PC-9 (cell line): ENCODE measurements around the gene LMLN. TPM values are rescaled to one million over a fixed set of nuclear protein-coding genes. Genes with fewer than 3 reads are reported as not detected.
"Not testable (repeated sequence)": the region's sequence is repeated elsewhere in the genome, so short reads cannot be mapped to it uniquely, and the experiment has no call there.

Source experiments
- BruUV-seq: library from RNA; stranded (reverse); fragments of 400-500 nt; replicated peaks from 2 replicates; lab custom pipeline; 2021; lab: Mats Ljungman, UMichigan
- CTCF ChIA-PET: fragments of 300-600 bp; sonication (Branson Sonifier 250); formaldehyde crosslinking; loops from one replicate; lab custom pipeline; 2022; ENCODE audit warnings: antibody characterized with exemption; lab: Charles Lee
- POLR2A ChIA-PET: fragments of 300-600 bp; sonication (Branson Sonifier 250); formaldehyde crosslinking; loops from one replicate; lab custom pipeline; 2022; ENCODE audit warnings: antibody characterized with exemption; ENCODE audit not compliant: unreplicated experiment; lab: Charles Lee
- DNase-seq, 2 experiments: peaks; one replicate each; pipeline versions ENCODE4 v3.0.0 to v3.0.0-alpha.2; 2015 to 2022; ENCODE audit warnings: mixed read lengths in 1 of 2
- H2AFZ ChIP-seq: fragments of 200-600 bp; sonication (generic); 2 replicates; pipeline ENCODE4 v1.8.1; 2017; ENCODE audit warnings: antibody characterized with exemption
- H3F3A ChIP-seq: fragments of 200-600 bp; sonication (generic); 2 replicates; pipeline ENCODE4 v1.8.1; 2017; ENCODE audit warnings: antibody characterized with exemption, mild to moderate bottlenecking, low read depth; ENCODE audit not compliant: insufficient read depth
- H3K27ac ChIP-seq: fragments of 200-600 bp; sonication (generic); 2 replicates; pipeline ENCODE4 v1.6.1; 2016; ENCODE audit warnings: mixed run types
- H3K27me3 ChIP-seq: fragments of 200-600 bp; sonication (generic); 2 replicates; pipeline ENCODE4 v1.6.1; 2016; ENCODE audit warnings: low read depth, mixed run types; ENCODE audit not compliant: insufficient read depth
- H3K36me3 ChIP-seq: fragments of 200-600 bp; sonication (generic); 2 replicates; pipeline ENCODE4 v1.6.1; 2016; ENCODE audit warnings: low read depth, mixed run types
- H3K4me1 ChIP-seq: fragments of 200-600 bp; sonication (generic); replicated peaks from 2 replicates; pipeline ENCODE4 v1.6.1; 2016; ENCODE audit warnings: mixed run types; ENCODE audit not compliant: insufficient read depth
- H3K4me2 ChIP-seq: fragments of 200-600 bp; sonication (generic); 2 replicates; pipeline ENCODE4 v1.6.1; 2017; ENCODE audit warnings: mixed run types
- H3K4me3 ChIP-seq: fragments of 200-600 bp; sonication (generic); 2 replicates; pipeline ENCODE4 v1.6.1; 2016; ENCODE audit warnings: mixed run types
- H3K79me2 ChIP-seq: fragments of 200-600 bp; sonication (generic); 2 replicates; pipeline ENCODE4 v1.6.1; 2017; ENCODE audit warnings: low read depth, mixed run types
- H3K9me2 ChIP-seq: fragments of 200-600 bp; sonication (generic); 2 replicates; pipeline ENCODE4 v1.8.1; 2017; ENCODE audit warnings: mild to moderate bottlenecking; ENCODE audit not compliant: insufficient read depth
- H3K9me3 ChIP-seq: fragments of 200-600 bp; sonication (generic); 2 replicates; pipeline ENCODE4 v1.8.1; 2016; ENCODE audit warnings: low read depth; ENCODE audit not compliant: insufficient read depth
- H4K20me1 ChIP-seq: fragments of 200-600 bp; sonication (generic); 2 replicates; pipeline ENCODE4 v1.8.1; 2017; ENCODE audit not compliant: insufficient read depth
- CTCF ChIP-seq: fragments of 200-600 bp; sonication (generic); conservative IDR thresholded peaks from 2 replicates; pipeline ENCODE4 v1.6.1; 2017; ENCODE audit warnings: mixed run types, antibody characterized with exemption, mild to moderate bottlenecking, moderate library complexity
- EZH2 ChIP-seq: fragments of 200-600 bp; sonication (generic); IDR thresholded peaks from 2 replicates; pipeline ENCODE4 v1.8.0; 2017; ENCODE audit warnings: antibody characterized with exemption, low read depth
- intact Hi-C: fragments of 100-400 bp; cut with micrococcal nuclease; formaldehyde crosslinking; loops from one replicate; pipeline ENCODE4 v1.10.0; 2022; ENCODE audit not compliant: unreplicated experiment
- total RNA-seq: library from RNA; stranded (reverse); gene quantifications from 2 replicates; pipeline ENCODE4 v1.2.3, GENCODE V29; 2021

The LMLN gene
- total RNA-seq, 1 experiment from 2014 or later, result 21.1 TPM

- no peaks in the 10 kb centered on the region for H3K9me3 ChIP-seq
- H3K79me2 ChIP-seq, result no peaks in the 10 kb centered on the region
- no peaks in the 10 kb centered on the region for H3K36me3 ChIP-seq
- no peaks in the 10 kb centered on the region for H3K9me2 ChIP-seq
- DNase-seq, result no peak
- H2AFZ ChIP-seq, result no peak overlapping the region
- TF ChIP-seq EZH2 (no peak), CTCF (no peak)
- H3K27ac ChIP-seq, result no peak overlapping the region
- no peaks in the 10 kb centered on the region for H3K27me3 ChIP-seq
- POLR2A ChIA-PET, result no interaction called here
- H3K4me3 ChIP-seq, result no peak overlapping the region
- BruUV-seq, result no TSS peak
- H3K4me2 ChIP-seq, result no peak overlapping the region
- H3K4me1 ChIP-seq, result no peaks in the 10 kb centered on the region
- CTCF ChIA-PET, result no interaction called here
- H4K20me1 ChIP-seq, result no peaks in the 10 kb centered on the region
- intact Hi-C loops, result no loop called here
- H3F3A ChIP-seq, result no peaks in the 10 kb centered on the region
Measured at GRCh38 chr3:198051836-198052235, 91.8 kb downstream of the LMLN start.

GRCh38 chr3:198053462-198053861 is 93.4 kb downstream of the LMLN start:
- CTCF ChIA-PET, result not testable (repeated sequence)

GRCh38 chr3:198061119-198062067 is 101.4 kb downstream of the LMLN start:
- intact Hi-C loops, result no loop called here

More at GRCh38 chr3:198053462-198053861, 93.4 kb downstream of the LMLN start:
- H3K4me2 ChIP-seq, H2AFZ ChIP-seq, intact Hi-C loops, H3K9me3 ChIP-seq, H3K4me1 ChIP-seq, H3K9me2 ChIP-seq, H3K36me3 ChIP-seq, H3K79me2 ChIP-seq, BruUV-seq, H3K27ac ChIP-seq, H3K27me3 ChIP-seq, H3K4me3 ChIP-seq, POLR2A ChIA-PET, H4K20me1 ChIP-seq, DNase-seq, H3F3A ChIP-seq: not testable (repeated sequence)

More at GRCh38 chr3:198061119-198062067, 101.4 kb downstream of the LMLN start:
- TF ChIP-seq EZH2 (no peak), CTCF (no peak)
- Histone ChIP-seq H3F3A (no peaks in the 10 kb centered on the region), H3K27ac (no peak overlapping the region), H2AFZ (no peak overlapping the region), H3K36me3 (no peaks in the 10 kb centered on the region), H3K79me2 (no peaks in the 10 kb centered on the region), H3K4me3 (no peak overlapping the region), H4K20me1 (no peaks in the 10 kb centered on the region), H3K4me2 (no peak overlapping the region), H3K27me3 (no peaks in the 10 kb centered on the region), H3K9me2 (no peaks in the 10 kb centered on the region), H3K4me1 (no peaks in the 10 kb centered on the region), H3K9me3 (no peaks in the 10 kb centered on the region)
- CTCF ChIA-PET, result no interaction called here
- POLR2A ChIA-PET, result interaction anchor here (0.6 to 0.7 kb wide), 3 partner anchors 285 to 1032 kb away, joined by 3 to 10 read pairs (median 4); partner anchors contain the start of gene MELTF
- no peak for DNase-seq
- BruUV-seq, result no TSS peak
